Suppressor macrophage treated with lipopolysaccharide for 4 hours (primary cell): Measurements from ENCODE around the gene NUP50.

Experiments
- DNase-seq: peaks from one replicate; pipeline ENCODE4 v3.0.0-alpha.2; 2020

Gene NUP50, protein sequence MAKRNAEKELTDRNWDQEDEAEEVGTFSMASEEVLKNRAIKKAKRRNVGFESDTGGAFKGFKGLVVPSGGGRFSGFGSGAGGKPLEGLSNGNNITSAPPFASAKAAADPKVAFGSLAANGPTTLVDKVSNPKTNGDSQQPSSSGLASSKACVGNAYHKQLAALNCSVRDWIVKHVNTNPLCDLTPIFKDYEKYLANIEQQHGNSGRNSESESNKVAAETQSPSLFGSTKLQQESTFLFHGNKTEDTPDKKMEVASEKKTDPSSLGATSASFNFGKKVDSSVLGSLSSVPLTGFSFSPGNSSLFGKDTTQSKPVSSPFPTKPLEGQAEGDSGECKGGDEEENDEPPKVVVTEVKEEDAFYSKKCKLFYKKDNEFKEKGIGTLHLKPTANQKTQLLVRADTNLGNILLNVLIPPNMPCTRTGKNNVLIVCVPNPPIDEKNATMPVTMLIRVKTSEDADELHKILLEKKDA

DNA sequence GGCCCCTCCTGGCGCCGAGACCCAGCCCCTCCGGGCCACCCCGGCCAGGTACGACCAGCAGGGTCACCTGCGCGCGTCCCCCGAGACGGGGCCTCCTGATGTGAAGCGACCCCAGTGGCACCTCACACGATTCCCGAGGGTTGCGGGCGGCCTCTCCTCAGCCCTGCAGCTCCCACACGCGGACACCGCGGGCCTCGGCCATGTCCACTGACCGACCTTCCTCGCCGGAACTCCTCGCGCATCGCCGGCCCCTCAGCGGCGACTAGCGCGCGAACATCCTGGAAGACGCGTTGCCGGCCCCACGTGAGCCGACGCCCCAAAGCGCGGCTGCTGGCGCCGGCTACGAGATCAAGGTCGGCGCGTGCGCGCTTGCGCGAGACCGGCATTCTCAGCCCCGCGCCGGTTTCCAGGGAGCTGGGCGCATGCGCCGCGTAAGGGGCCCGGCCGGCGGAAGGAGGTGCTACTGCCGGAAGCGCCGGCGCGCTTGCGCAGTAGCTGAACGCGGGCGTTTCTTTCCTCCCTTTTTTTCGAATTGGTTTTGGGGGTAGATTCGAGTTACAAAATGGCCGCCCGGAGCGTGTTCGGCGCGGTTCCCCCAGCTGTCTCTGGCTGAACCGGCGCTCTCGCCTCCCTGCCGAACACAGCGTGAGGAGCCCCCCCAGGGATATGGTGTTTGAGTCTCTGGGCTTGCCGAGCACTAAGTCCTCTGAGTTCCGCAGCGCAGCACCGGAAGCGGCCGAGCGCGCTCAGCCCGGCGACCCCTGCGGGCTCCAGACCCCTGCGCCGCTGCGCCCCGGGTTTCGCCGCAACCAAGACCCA, at the start of gene NUP50:
NUP50 (plus strand) TSS at position 475 of the 819 bp plus-strand sequence. CDS start 4,253 bp downstream, outside the sequence.
- peak; percentile 99 for DNase-seq

DNA sequence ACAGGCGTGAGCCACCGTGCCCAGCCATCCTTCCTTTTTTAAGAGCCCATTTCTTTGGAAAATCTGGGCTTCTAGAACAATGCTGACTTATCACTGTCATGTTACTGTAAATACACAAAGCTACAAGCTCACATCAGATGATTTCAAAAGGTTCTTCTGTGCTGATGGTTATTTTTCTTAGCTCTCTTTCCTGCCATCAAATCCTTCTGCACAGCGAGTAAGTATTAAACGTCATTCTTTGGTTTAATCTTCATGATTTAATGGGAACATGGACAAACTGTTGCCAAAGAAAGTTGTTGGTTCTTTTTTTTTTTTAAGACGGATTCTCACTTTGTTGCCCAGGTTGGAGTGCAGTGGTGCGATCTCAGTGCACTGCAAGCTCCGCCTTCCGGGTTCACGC, 43.3 kb upstream of the NUP50 start:
- DNase-seq, result no peak

GRCh38 chr22:45120931-45121330, 42.8 kb upstream of the NUP50 start:
- no peak for DNase-seq

- DNase-seq, result no peak
Measured at GRCh38 chr22:45124176-45124847, 39.4 kb upstream of the NUP50 start.

GRCh38 chr22:45125188-45125587, 38.5 kb upstream of the NUP50 start:
- DNase-seq, result no peak

DNA sequence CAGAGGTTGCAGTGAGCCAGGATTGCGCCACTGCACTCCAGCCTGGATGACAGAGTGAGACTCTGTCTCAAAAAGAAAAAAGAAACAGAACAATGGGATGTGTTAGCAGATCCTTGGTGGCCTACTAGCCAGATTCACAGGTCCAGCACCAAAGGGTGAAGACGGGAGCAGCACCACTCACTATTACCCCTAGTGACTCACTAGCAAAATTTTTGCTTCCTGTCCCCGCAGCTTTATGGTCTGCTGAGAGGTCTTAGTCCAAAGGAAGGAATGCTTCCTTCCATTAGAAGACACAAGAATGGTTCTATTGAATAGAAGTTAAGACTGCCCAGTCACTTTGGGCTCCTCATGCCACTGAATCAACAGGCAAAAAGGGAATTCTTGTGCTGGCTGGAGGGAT, 35.9 kb upstream of the NUP50 start:
- DNase-seq, result no peak

- peak; percentile 92 for DNase-seq
Measured at GRCh38 chr22:45129703-45130524, 33.8 kb upstream of the NUP50 start.

DNA sequence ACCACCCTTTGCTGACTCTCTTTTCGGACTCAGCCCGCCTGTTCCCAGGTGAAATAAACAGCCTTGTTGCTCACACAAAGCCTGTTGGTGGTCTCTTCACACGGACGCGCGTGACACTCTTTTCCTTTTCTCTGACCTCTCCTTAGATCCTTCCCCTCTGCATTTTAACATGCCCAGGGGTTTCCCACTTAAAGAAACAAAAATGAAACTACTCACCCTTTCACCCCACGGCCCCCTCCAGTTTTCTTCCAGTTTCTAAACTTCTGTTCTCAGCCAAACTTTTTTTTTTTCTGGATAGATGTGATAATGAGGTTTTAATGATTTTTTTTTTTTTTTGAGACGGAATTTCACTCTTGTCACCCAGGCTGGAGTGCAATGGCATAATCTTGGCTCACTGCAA, 32.8 kb upstream of the NUP50 start:
- peak; percentile 85 for DNase-seq

- peak; percentile 86 for DNase-seq
Measured at GRCh38 chr22:45131749-45132148, 32.0 kb upstream of the NUP50 start.

- DNase-seq, result no peak
Measured at GRCh38 chr22:45134313-45134712, 29.4 kb upstream of the NUP50 start.

DNA sequence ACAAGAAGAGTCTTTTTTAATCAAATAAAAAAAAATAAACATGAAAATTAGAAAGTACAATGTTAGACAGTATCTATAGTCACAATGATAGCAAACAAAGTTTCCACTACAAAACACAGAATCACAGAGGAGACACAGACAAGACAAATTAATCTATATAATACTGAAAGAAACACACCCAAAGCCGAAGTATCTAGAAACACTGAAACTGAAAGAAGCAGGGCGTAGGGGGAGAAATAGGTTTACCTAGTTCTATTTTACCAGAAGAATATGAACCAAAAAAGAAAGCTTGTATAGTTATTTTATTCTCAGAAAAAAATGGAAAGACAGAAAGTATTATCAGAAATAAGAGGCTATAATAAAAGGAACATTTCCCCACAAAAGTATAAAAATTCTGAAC, 27.1 kb upstream of the NUP50 start:
- DNase-seq, result no peak

DNA sequence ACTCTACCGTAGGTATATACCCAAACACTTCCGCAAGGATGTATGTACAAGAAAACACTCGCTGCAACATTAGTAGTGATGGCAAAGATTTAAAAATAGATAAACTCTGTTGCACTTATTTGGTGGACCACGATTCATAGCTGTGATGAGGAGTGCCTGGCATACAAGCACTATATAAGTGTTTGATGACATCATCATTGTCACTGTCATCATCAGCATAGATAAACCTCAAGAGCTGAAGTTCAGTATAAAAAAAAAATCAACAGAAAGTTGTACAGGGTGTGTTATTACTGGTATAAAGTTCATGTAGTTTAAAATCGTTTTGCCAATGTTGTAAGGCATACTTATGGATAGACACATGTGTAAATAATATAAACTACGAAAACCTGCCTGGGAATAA, 24.0 kb upstream of the NUP50 start:
- DNase-seq, result peak; percentile 27

GRCh38 chr22:45142376-45142775, 21.3 kb upstream of the NUP50 start:
- DNase-seq, result no peak

GRCh38 chr22:45144916-45145315, 18.8 kb upstream of the NUP50 start:
- no peak for DNase-seq

DNA sequence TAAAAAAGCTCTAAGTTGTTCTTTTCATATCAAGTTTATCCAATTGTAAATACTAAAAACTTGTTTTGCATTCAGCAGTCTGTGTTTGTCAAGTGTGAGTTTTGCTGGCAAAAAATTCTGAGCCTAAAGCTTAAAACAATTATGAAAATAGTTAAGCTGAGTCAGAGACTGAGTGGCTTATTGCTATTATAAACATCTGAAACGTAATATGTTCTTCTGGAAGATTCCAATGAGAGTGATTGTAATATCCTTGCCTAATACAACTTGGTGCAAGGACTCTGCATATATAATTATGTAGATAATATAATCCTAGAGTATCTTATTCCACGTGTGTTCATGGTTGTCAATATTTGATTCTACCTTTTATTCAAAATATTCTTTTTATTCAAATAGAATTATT, 14.1 kb upstream of the NUP50 start:
- DNase-seq, result no peak

- no peak for DNase-seq
Measured at GRCh38 chr22:45150139-45150538, 13.6 kb upstream of the NUP50 start.

GRCh38 chr22:45151503-45151902, 12.2 kb upstream of the NUP50 start:
- DNase-seq, result no peak

DNA sequence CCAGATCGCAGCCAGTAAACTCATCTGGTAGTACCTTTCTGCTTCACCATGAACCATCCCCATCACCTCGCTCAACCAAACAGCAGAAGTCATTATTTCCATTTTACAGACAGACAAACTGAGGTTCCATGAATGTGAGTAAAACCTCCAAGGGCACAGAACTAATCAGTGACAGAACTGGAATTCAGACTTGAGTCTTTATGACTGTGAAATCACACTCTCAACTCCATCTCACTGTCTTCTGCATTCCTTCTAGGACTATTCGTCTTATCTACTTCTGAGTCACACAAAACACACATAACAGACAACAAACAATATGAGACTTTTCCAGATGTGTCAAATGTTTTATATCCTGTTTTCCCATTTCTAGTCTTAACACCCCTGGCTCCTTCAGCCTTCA, 9.3 kb upstream of the NUP50 start:
- DNase-seq, result no peak

- peak; percentile 55 for DNase-seq
Measured at GRCh38 chr22:45155050-45155840, 8.5 kb upstream of the NUP50 start.

GRCh38 chr22:45157907-45158306, 5.8 kb upstream of the NUP50 start:
- DNase-seq, result no peak

GRCh38 chr22:45159652-45160462, 3.9 kb upstream of the NUP50 start:
- peak; percentile 36 for DNase-seq
